GM21390 (cell line): ENCODE data around the gene ZNF813.
"Not testable (repeated sequence)": the region's sequence is repeated elsewhere in the genome, so short reads cannot be mapped to it uniquely, and the experiment has no call there.

Experiments
- ATAC-seq: cut with Tn5 transposase; IDR thresholded peaks from one replicate; pipeline ENCODE4 v1.9.1; 2021; ENCODE audit not compliant: unreplicated experiment

The ZNF813 gene

GRCh38 chr19:53467485-53468262 is at the start of gene ZNF813:
Gene ZNF813 (plus strand): TSS chr19:53467733. CDS start chr19:53483823, 16,090 bp downstream.
- peak; percentile 84 for ATAC-seq

- not testable (repeated sequence) for ATAC-seq
Measured at GRCh38 chr19:53420520-53421315, 46.8 kb upstream of the ZNF813 start.

GRCh38 chr19:53422551-53422950 is 45.0 kb upstream of the ZNF813 start:
- no peak for ATAC-seq

DNA sequence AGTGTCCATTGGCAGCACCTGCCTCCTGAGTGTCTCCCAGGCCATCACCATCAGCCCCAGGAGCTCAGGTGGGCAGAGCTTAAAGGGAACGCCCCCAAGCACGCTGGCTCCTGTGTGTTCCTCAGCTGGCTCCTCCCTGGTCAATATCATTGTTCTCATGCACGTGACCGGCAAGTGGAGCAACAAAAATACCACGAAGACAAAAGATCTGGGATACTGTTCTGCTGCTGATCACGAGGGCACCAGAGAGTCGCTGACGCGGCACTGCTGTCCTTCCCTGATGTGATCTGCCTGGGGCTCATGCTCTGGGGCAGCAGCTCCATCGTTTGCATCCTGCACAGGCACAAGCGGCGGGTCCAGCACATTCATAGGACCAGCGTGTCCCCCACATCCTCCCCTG is 44.5 kb upstream of the ZNF813 start:
- ATAC-seq = not testable (repeated sequence)

- ATAC-seq = not testable (repeated sequence)
Measured at GRCh38 chr19:53423680-53424079, 43.9 kb upstream of the ZNF813 start.

- no peak for ATAC-seq
Measured at GRCh38 chr19:53424968-53425597, 42.5 kb upstream of the ZNF813 start.

- peak; percentile 96 for ATAC-seq
Measured at GRCh38 chr19:53431399-53432087, 36.0 kb upstream of the ZNF813 start, which contains the start of gene ZNF761. Gene ZNF761 (plus strand): TSS chr19:53431984. CDS start chr19:53447269, 15,285 bp downstream.

DNA sequence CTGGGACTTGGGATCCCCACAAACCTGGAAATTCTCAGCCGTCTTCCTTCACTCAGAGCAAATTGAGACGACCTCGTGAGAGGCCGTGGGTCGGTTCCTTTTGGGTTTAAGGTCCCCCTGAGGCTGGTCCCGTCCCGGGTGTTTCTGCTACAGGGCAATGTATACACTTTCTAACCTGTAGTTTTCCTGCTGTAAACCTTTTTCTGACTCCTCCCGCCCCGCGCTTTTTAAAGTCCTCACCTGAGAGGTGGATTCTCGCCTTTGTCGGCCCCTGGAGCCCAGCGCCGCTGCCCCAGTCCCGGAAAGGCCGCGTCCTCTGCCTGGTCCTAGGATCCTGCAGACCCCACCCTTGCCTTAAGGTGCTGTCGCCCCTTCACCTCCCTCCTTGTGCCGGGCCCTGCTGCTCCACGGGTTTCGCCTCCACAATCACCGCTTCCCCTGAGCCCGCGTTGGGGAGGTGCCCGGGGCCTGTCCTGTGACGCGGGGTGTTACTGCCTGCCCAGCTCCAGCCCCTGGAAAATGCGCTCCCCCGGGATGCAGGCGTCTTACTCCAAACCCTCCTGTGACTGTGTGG is 35.4 kb upstream of the ZNF813 start:
- ATAC-seq = peak; percentile 18

GRCh38 chr19:53443809-53444208 is 23.7 kb upstream of the ZNF813 start:
- ATAC-seq = not testable (repeated sequence)

- not testable (repeated sequence) for ATAC-seq
Measured at GRCh38 chr19:53447196-53447595, 20.3 kb upstream of the ZNF813 start.

DNA sequence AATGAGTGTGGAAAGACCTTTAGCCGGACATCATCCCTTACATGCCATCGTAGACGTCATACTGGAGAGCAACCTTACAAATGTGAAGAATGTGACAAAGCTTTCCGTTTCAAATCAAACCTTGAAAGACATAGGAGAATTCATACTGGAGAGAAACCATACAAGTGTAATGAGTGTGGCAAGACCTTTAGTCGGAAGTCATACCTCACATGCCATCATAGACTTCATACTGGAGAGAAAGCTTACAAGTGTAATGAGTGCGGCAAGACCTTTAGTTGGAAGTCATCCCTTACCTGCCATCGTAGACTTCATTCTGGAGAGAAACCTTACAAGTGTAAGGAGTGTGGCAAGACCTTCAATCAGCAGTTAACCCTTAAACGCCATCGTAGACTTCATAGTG is 11.7 kb upstream of the ZNF813 start:
- no peak for ATAC-seq

DNA sequence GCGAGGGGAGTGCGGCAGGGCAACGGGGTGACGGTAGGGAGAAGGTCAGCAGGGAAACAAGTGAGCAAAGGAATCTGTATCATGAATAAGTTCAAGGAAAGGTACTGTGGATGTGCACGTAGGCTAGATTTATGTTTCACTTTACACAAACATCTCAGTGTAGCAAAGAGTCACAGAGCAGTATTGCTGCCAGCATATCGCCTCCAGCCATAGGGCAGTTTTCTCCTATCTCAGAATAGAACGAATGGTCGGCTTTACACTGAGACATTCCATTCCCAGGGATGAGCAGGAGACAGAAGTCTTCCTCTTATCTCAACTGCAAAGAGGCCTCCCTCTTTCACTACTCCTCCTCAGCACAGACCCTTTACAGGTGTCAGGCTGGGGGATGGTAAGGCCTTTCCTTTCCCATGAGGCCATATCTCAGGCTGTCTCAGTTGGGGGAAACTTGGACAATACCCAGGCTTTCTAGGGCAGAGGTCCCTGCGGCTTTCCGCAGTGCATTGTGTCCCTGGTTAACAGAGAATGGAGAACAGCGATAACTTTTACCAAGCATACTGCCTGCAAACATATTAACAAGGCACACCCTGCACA is 7.3 kb upstream of the ZNF813 start:
- not testable (repeated sequence) for ATAC-seq

DNA sequence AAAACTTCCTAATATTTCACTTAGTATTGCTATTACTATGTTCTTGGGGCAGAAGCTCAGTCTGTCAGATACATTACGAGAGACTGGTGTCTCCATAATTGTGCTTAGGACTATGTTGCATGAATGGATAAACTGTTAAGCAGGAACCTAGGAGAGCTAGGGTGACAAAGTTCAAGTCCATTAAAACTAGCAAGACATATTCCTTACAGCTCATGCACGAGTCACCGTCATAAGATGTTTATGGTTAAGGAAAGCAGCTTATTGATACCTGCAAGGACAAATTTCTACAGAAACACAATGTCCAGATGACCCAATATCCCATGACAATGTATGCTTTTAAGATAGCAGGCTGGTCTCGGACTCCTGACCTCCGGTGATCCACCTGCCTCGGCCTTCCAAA is 5.7 kb upstream of the ZNF813 start:
- ATAC-seq = no peak

GRCh38 chr19:53462861-53463260 is 4.7 kb upstream of the ZNF813 start:
- ATAC-seq = no peak

DNA sequence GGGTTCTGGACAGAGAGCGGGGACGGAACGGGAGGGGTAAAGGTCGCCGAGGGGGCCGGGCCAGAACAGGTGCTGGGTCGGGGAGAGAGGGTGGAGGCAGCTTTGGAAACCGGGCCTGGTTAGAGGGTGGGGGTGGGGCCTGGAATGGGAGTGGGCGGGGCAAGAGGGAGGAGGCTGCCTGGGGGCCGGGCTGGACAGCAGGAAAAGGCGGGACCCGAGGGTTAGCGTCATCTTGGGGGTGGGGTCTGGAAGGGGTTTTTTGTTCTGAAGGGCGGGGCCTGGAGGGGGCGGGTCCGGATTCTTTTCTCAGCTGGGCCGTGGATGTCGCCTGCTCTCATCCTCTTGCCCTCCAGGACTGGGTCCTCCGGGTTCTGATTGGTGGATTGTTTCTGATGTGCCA is 4.3 kb upstream of the ZNF813 start:
- ATAC-seq = no peak

- ATAC-seq = peak; percentile 21
Measured at GRCh38 chr19:53466726-53467484, 628 bp upstream of the ZNF813 start.

GRCh38 chr19:53468628-53469027 is 1.1 kb downstream of the ZNF813 start:
- ATAC-seq = not testable (repeated sequence)

GRCh38 chr19:53471916-53472315 is 4.4 kb downstream of the ZNF813 start:
- no peak for ATAC-seq

DNA sequence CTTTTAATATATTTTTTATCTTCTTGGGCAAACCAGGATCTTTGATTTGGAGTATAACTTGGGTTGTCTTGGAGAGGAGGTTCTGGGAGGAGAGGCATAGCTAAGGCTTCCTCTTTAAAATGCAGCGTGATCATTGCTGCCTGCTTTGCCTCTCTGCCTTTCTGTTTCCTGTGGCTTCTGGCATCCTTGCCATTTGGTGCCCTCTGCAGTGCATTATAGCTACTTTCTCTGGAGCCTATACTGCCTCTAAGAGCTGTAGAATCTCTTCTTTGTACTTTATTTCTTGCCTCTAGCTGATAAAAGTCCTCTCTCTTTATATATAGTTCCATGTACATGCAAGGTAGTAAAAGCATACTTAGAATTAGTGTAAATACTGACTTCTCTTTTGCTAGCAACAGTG is 7.3 kb downstream of the ZNF813 start:
- not testable (repeated sequence) for ATAC-seq
